Measurements from ENCODE around the gene MAD1L1.

GRCh38 chr7:1959305-1959704, 273.4 kb downstream of the MAD1L1 start:
- no peak for TF ChIP-seq CTCF (IDR thresholded peaks at IDR 0.05; ENCODE audit: low read depth, low read length, poor library complexity, severe bottlenecking)
- no peak for TF ChIP-seq EZH2phosphoT487 (IDR thresholded peaks at IDR 0.05; ENCODE audit: borderline replicate concordance, low read length)
